HepG2 (cell line): Measurements from ENCODE around the gene INTS7. TPM values are rescaled to one million over a fixed set of nuclear protein-coding genes. Genes with fewer than 3 reads are reported as not detected.
A peak's percentile ranks its signal among the peaks of the same experiment; 100 is the strongest.

Experiments used
- HCFC1 ChIP-seq: fragments of 150-350 bp; IDR thresholded peaks from 2 replicates; pipeline ENCODE4 v1.6.1; 2014; ENCODE audit warnings: low read depth, low read length
- KLF6 ChIP-seq: IDR thresholded peaks from 2 replicates; pipeline ENCODE4 v1.8.0; 2016; ENCODE audit warnings: missing biosample characterization, missing genetic modification reagents
- MXI1 ChIP-seq: IDR thresholded peaks from 3 replicates; pipeline ENCODE4 v1.6.1; 2012; ENCODE audit warnings: low read depth, low read length, inconsistent platforms, borderline replicate concordance
- MYNN ChIP-seq: sonication (generic); formaldehyde crosslinking; IDR thresholded peaks from 2 replicates; pipeline ENCODE4 v1.4.0; 2020; ENCODE audit warnings: mild to moderate bottlenecking, low read depth, missing genetic modification reagents
- NCOA2 ChIP-seq: sonication (generic); formaldehyde crosslinking; IDR thresholded peaks from 2 replicates; pipeline ENCODE4 v1.8.0; 2022; ENCODE audit warnings: inconsistent platforms
- NFE2 ChIP-seq: sonication (generic); formaldehyde crosslinking; IDR thresholded peaks from 2 replicates; pipeline ENCODE4 v1.4.0; 2020; ENCODE audit warnings: missing genetic modification reagents
- PCBP2 ChIP-seq: fragments of 200-400 bp; formaldehyde crosslinking; optimal IDR thresholded peaks from 2 replicates; pipeline ENCODE3; 2018; ENCODE audit warnings: low read length, low read depth; ENCODE audit not compliant: poor library complexity, severe bottlenecking
- TAF1 ChIP-seq: sonication (generic); formaldehyde crosslinking; IDR thresholded peaks from 2 replicates; pipeline ENCODE4 v1.4.0; 2020; ENCODE audit warnings: missing genetic modification reagents
- TGIF2 ChIP-seq: IDR thresholded peaks from 2 replicates; pipeline ENCODE4 v1.6.1; 2016; ENCODE audit warnings: control low read depth, missing compliant biosample characterization
- ZNF282 ChIP-seq: fragments of 450-650 bp; IDR thresholded peaks from 2 replicates; pipeline ENCODE4 v1.6.1; 2018; ENCODE audit not compliant: partially characterized antibody
- ZNF569 ChIP-seq: sonication (generic); formaldehyde crosslinking; IDR thresholded peaks from 2 replicates; pipeline ENCODE4 v1.5.0; 2020; ENCODE audit warnings: mild to moderate bottlenecking, missing genetic modification reagents, moderate library complexity, borderline replicate concordance
- ZNF776 ChIP-seq: sonication (generic); formaldehyde crosslinking; IDR thresholded peaks from 2 replicates; pipeline ENCODE4 v1.4.0; 2020; ENCODE audit warnings: mild to moderate bottlenecking, missing genetic modification reagents
- ZNF782 ChIP-seq: sonication (generic); formaldehyde crosslinking; IDR thresholded peaks from 2 replicates; pipeline ENCODE4 v1.4.0; 2020; ENCODE audit warnings: missing genetic modification reagents, mild to moderate bottlenecking, borderline replicate concordance
- ZNF792 ChIP-seq: IDR thresholded peaks from 2 replicates; pipeline ENCODE4 v1.6.1; 2016
- polyA plus RNA-seq, 8 experiments: library from polyadenylated mRNA; depleted of rRNA in 3 of 8; stranded (reverse) in 7 of 8; unstranded in 1 of 8; fragments of >200 nt; fragmentation: Illumina TruSeq in 4 of 8; extraction: Trizol in 4 of 8; gene quantifications; 2 replicates each; pipeline versions ENCODE4 v1.2.1 to v1.2.3, GENCODE V29; 2011 to 2016; ENCODE audit warnings: low read depth in 4 of 8, missing spikeins in 1 of 8, mixed read lengths in 1 of 8; ENCODE audit not compliant: insufficient read depth in 1 of 8
- total RNA-seq, 5 experiments: library from RNA; depleted of rRNA; stranded (reverse); fragments of >200 nt; fragmentation: Illumina TruSeq; extraction: Trizol; gene quantifications; 2 replicates each; pipeline ENCODE4 v1.2.3, GENCODE V29; 2016; ENCODE audit warnings: low read depth in 1 of 5
- TF ChIP-seq, protein P1 (sequence below): sonication (generic); formaldehyde crosslinking; IDR thresholded peaks from 2 replicates; pipeline ENCODE4 v1.4.0; 2020; ENCODE audit warnings: mild to moderate bottlenecking, low read depth, missing genetic modification reagents
- TF ChIP-seq, protein P2 (sequence below): IDR thresholded peaks from 2 replicates; pipeline ENCODE4 v1.6.1; 2016; ENCODE audit warnings: control low read depth
- TF ChIP-seq, protein P3 (sequence below): sonication (generic); formaldehyde crosslinking; IDR thresholded peaks from 2 replicates; pipeline ENCODE4 v1.8.1; 2023; ENCODE audit warnings: missing genetic modification reagents, inconsistent platforms, borderline replicate concordance
- TF ChIP-seq, protein P4 (sequence below): sonication (generic); formaldehyde crosslinking; IDR thresholded peaks from 2 replicates; pipeline ENCODE4 v1.5.1; 2020; ENCODE audit warnings: missing genetic modification reagents, mild to moderate bottlenecking, borderline replicate concordance
- TF ChIP-seq, protein P5 (sequence below): sonication (generic); formaldehyde crosslinking; IDR thresholded peaks from 2 replicates; pipeline ENCODE4 v1.4.0; 2020; ENCODE audit warnings: missing genetic modification reagents, borderline replicate concordance

INTS7 gene
- total and polyA plus RNA-seq, 2 of the 13 experiments (the other 11 are each of a cell fraction or from before 2014, with no cell fraction given), result 18.3 to 22.4 TPM

DNA sequence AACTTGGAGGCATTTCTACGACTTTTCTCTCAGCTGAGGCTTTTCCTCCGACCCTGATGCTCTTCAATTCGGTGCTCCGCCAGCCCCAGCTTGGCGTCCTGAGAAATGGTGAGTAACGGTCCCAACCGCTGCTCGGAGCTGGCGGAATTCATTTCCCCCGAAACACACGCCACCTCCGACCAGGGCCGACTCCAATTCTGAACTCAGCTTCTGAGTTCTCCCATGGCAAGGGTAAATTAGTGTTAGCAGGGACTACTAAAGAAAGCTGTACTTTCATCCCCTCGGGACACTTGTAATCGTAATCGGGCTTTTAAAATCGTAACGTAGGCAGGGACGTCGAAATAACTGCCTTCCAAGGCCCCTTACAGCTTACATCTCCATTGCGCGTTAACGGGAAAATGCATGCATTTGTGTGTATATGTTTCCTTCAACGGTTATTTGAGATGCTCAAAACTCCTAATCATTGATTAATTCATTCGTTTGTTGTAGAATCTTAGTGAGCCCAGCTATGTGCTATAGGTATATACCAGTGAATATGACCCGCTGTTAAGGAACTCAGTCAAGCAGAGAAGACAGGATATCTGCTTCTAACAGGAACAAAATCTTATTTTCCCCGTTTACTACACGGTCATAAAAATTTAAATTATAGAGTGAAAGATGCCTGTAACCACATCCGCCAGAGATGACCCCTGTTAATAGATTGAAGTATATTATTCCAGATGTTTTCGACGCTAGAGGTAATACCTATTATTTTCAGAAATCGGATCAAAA lies 663 bp upstream of the INTS7 start (continued):
- peak; percentile 7; the same call in 1 of the 2 replicates for TF ChIP-seq NCOA2 (CRISPR knock-in tag)
- no peak for TF ChIP-seq PCBP2
- TF ChIP-seq, protein P1, sequence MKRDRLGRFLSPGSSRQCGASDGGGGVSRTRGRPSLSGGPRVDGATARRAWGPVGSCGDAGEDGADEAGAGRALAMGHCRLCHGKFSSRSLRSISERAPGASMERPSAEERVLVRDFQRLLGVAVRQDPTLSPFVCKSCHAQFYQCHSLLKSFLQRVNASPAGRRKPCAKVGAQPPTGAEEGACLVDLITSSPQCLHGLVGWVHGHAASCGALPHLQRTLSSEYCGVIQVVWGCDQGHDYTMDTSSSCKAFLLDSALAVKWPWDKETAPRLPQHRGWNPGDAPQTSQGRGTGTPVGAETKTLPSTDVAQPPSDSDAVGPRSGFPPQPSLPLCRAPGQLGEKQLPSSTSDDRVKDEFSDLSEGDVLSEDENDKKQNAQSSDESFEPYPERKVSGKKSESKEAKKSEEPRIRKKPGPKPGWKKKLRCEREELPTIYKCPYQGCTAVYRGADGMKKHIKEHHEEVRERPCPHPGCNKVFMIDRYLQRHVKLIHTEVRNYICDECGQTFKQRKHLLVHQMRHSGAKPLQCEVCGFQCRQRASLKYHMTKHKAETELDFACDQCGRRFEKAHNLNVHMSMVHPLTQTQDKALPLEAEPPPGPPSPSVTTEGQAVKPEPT (CRISPR knock-in tag), result no peak
- TF ChIP-seq, protein P2, sequence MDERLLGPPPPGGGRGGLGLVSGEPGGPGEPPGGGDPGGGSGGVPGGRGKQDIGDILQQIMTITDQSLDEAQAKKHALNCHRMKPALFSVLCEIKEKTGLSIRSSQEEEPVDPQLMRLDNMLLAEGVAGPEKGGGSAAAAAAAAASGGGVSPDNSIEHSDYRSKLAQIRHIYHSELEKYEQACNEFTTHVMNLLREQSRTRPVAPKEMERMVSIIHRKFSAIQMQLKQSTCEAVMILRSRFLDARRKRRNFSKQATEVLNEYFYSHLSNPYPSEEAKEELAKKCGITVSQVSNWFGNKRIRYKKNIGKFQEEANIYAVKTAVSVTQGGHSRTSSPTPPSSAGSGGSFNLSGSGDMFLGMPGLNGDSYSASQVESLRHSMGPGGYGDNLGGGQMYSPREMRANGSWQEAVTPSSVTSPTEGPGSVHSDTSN (CRISPR knock-in tag), result no peak
- TF ChIP-seq ZNF282, result no peak
- TF ChIP-seq ZNF792, result no peak
- no peak for TF ChIP-seq TGIF2 (CRISPR knock-in tag)
- 0 out of 2 replicates have a peak, but pooled peaks have one; percentile 4 for TF ChIP-seq ZNF776 (CRISPR knock-in tag)
- no peak for TF ChIP-seq KLF6
- no peak for TF ChIP-seq TAF1 (CRISPR knock-in tag)
- TF ChIP-seq, protein P3, sequence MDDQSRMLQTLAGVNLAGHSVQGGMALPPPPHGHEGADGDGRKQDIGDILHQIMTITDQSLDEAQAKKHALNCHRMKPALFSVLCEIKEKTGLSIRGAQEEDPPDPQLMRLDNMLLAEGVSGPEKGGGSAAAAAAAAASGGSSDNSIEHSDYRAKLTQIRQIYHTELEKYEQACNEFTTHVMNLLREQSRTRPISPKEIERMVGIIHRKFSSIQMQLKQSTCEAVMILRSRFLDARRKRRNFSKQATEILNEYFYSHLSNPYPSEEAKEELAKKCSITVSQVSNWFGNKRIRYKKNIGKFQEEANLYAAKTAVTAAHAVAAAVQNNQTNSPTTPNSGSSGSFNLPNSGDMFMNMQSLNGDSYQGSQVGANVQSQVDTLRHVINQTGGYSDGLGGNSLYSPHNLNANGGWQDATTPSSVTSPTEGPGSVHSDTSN (CRISPR knock-in tag), result no peak
- TF ChIP-seq, protein P4, sequence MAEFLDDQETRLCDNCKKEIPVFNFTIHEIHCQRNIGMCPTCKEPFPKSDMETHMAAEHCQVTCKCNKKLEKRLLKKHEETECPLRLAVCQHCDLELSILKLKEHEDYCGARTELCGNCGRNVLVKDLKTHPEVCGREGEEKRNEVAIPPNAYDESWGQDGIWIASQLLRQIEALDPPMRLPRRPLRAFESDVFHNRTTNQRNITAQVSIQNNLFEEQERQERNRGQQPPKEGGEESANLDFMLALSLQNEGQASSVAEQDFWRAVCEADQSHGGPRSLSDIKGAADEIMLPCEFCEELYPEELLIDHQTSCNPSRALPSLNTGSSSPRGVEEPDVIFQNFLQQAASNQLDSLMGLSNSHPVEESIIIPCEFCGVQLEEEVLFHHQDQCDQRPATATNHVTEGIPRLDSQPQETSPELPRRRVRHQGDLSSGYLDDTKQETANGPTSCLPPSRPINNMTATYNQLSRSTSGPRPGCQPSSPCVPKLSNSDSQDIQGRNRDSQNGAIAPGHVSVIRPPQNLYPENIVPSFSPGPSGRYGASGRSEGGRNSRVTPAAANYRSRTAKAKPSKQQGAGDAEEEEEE, result no peak
- no peak for TF ChIP-seq ZNF782
- TF ChIP-seq MXI1, result no peak
- no peak for TF ChIP-seq NFE2 (CRISPR knock-in tag)
- no peak for TF ChIP-seq HCFC1
- TF ChIP-seq, protein P5, sequence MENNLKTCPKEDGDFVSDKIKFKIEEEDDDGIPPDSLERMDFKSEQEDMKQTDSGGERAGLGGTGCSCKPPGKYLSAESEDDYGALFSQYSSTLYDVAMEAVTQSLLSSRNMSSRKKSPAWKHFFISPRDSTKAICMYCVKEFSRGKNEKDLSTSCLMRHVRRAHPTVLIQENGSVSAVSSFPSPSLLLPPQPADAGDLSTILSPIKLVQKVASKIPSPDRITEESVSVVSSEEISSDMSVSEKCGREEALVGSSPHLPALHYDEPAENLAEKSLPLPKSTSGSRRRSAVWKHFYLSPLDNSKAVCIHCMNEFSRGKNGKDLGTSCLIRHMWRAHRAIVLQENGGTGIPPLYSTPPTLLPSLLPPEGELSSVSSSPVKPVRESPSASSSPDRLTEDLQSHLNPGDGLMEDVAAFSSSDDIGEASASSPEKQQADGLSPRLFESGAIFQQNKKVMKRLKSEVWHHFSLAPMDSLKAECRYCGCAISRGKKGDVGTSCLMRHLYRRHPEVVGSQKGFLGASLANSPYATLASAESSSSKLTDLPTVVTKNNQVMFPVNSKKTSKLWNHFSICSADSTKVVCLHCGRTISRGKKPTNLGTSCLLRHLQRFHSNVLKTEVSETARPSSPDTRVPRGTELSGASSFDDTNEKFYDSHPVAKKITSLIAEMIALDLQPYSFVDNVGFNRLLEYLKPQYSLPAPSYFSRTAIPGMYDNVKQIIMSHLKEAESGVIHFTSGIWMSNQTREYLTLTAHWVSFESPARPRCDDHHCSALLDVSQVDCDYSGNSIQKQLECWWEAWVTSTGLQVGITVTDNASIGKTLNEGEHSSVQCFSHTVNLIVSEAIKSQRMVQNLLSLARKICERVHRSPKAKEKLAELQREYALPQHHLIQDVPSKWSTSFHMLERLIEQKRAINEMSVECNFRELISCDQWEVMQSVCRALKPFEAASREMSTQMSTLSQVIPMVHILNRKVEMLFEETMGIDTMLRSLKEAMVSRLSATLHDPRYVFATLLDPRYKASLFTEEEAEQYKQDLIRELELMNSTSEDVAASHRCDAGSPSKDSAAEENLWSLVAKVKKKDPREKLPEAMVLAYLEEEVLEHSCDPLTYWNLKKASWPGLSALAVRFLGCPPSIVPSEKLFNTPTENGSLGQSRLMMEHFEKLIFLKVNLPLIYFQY, result no peak
- no peak for TF ChIP-seq MYNN
- no peak for TF ChIP-seq ZNF569 (CRISPR knock-in tag)
